ENCODE measurements around the gene BMP6.

BMP6 gene

GRCh38 chr6:7881765-7882500 is 156.0 kb downstream of the BMP6 start:
- no peak for TF ChIP-seq CTCF (IDR thresholded peaks at IDR 0.05; ENCODE audit: control insufficient read depth, insufficient read depth, low read depth, low read length, missing control alignments)
- DNase-seq (ENCODE audit: low read depth), result no peak
- no peak overlapping the region for H3K4me3 ChIP-seq (ENCODE audit: control insufficient read depth, low read depth, low read length)

GRCh38 chr6:7882505-7883257 is 156.8 kb downstream of the BMP6 start:
- TF ChIP-seq CTCF (IDR thresholded peaks at IDR 0.05; ENCODE audit: control insufficient read depth, insufficient read depth, low read depth, low read length, missing control alignments), result no peak
- no peak for DNase-seq (ENCODE audit: low read depth)
- no peak overlapping the region for H3K4me3 ChIP-seq (ENCODE audit: control insufficient read depth, low read depth, low read length)

GRCh38 chr6:7883381-7883780 is 157.5 kb downstream of the BMP6 start:
- TF ChIP-seq CTCF (IDR thresholded peaks at IDR 0.05; ENCODE audit: control insufficient read depth, insufficient read depth, low read depth, low read length, missing control alignments), result no peak
- no peak for DNase-seq (ENCODE audit: low read depth)
- H3K4me3 ChIP-seq (ENCODE audit: control insufficient read depth, low read depth, low read length), result no peak overlapping the region

- TF ChIP-seq CTCF (IDR thresholded peaks at IDR 0.05; ENCODE audit: control insufficient read depth, insufficient read depth, low read depth, low read length, missing control alignments), result no peak
- no peak for DNase-seq (ENCODE audit: low read depth)
- H3K4me3 ChIP-seq (ENCODE audit: control insufficient read depth, low read depth, low read length), result no peak overlapping the region
Observed at GRCh38 chr6:7886132-7886531, 160.2 kb downstream of the BMP6 start.

GRCh38 chr6:7887278-7887991 is 161.5 kb downstream of the BMP6 start:
- no peak for TF ChIP-seq CTCF (IDR thresholded peaks at IDR 0.05; ENCODE audit: control insufficient read depth, insufficient read depth, low read depth, low read length, missing control alignments)
- H3K4me3 ChIP-seq (ENCODE audit: control insufficient read depth, low read depth, low read length), result no peak overlapping the region
- DNase-seq (ENCODE audit: low read depth), result no peak

- no peak for DNase-seq (ENCODE audit: low read depth)
- TF ChIP-seq CTCF (IDR thresholded peaks at IDR 0.05; ENCODE audit: control insufficient read depth, insufficient read depth, low read depth, low read length, missing control alignments), result no peak
- no peak overlapping the region for H3K4me3 ChIP-seq (ENCODE audit: control insufficient read depth, low read depth, low read length)
Observed at GRCh38 chr6:7888587-7889357, 162.9 kb downstream of the BMP6 start.

Data from AG09309 (cell line).